Measurements from ENCODE around the gene MAGI2.
A peak's percentile ranks its signal among the peaks of the same experiment; 100 is the strongest.

Gene MAGI2

GRCh38 chr7:78198756-78199155, 1254.7 kb downstream of the MAGI2 start:
- FAIRE-seq: no peak

DNA sequence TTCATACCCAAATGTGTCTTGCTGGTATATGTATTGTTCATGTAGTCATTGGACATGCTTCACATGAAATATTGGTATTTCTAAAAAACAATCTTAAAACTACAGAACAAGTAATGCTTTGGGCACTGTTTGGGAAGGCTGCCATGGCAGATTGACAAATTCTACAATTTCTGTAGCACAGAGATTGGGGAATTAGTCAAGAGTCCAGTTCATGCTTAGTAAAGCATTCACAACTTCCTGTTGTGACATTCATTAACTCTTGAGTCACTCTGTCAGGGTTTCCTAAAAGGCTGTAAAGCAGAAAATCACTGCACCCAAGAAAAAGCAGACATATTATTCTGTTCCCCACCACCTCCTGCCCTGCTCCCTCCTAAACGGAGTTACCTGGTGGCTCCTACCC, 1256.0 kb downstream of the MAGI2 start:
- FAIRE-seq: no peak

DNA sequence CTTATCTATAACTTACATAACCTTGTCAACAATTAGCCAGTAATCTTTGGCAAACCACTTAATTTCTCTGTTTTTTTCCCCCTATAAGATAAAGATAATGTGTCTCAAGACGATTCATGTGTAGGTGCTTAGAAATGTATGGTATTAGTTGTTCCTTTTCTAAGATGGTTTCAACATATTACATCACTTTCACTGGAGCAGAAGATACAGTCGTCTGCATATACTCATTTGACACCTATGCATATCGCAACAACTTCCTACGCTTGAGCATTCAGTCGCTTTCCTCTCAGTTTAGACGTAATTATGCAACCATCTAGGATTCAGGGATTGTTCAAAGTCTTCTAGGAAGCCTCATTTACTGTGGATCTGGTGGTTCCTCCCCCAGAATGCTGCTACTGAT, 1258.2 kb downstream of the MAGI2 start:
- FAIRE-seq: no peak

- no peak for FAIRE-seq
Measured at GRCh38 chr7:78194611-78195010, 1258.9 kb downstream of the MAGI2 start.

DNA sequence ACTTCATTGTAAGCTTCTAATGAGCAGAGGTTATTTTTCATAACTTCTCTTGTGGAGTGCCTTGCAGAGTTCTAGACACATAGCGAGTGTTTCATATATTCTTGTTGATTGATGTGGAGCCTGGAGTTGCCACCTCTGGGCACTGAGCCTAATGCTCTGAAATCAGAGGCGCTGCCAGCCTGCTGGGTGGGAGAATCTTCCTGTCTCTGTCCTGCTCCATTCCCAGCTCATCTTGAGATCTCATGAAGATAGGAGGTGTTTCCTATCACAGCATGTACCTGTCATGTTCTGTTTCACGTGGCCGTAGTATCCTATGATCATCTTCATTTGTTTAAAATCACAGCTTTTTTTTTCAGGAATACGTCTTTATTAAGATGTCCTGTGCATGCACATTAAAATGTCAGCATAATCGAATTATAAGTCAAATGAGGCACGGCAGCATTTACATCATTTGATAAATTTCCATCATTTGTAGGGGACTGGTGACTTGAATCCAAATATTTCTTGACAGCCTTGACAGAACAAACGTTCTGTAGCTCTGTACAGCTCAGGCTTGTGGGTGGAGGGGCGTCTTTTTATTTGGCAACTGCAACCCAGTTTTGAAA, 1261.9 kb downstream of the MAGI2 start:
- FAIRE-seq: no peak

GRCh38 chr7:78189762-78190161, 1263.7 kb downstream of the MAGI2 start:
- FAIRE-seq: no peak

GRCh38 chr7:78185149-78185745, 1268.2 kb downstream of the MAGI2 start:
- FAIRE-seq: peak; percentile 53

- FAIRE-seq: no peak
Measured at GRCh38 chr7:78184299-78184698, 1269.2 kb downstream of the MAGI2 start.

DNA sequence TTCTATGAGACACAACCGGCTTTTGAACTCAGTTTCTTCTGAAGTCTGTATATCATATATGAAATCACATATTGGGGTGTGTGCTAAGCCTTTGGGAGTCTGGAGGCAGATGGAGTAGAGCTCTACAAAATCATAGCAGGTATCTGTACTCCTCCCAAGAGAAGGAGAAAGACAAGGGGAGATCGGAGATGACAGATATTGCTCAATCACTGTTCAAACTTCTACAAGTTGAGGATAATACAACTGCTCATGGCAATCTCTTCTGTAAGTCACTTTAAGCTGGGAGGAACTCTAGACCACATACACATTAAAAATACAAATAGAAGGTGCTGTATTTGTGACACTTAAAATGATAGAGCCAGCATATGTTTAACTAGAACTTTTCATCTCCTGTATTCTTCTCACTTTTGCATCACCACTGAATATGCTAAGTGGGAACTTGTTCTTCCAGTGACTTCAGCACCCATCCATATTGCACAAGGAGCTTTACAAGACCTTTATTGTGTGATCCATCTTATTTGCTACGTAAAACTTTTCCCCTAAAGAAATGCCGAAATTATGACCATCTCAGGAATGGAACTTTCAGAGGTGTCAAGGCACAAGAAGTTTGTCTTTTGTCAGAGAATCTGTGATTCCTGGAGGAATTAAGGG, 1273.5 kb downstream of the MAGI2 start:
- no peak for FAIRE-seq

DNA sequence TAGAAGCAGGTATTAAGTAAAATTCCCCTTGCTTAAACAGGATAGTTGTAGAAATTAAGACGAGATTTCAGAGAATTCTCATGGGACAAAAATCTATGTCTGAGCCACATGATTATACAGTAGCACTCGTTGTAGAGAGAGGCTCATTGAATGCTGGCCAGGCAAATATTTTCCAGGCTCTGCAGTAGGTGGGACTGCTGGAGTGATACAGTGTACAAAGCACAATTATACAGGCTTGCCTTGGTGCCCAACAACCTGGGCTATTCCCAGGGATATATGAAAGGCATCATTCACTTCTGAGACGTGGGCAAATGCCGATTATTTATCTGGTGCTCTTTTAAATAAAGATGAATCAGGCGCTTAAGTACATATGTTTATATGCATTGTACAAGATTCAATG, 1274.3 kb downstream of the MAGI2 start:
- FAIRE-seq: no peak

GRCh38 chr7:78178319-78178718, 1275.1 kb downstream of the MAGI2 start:
- FAIRE-seq: no peak

DNA sequence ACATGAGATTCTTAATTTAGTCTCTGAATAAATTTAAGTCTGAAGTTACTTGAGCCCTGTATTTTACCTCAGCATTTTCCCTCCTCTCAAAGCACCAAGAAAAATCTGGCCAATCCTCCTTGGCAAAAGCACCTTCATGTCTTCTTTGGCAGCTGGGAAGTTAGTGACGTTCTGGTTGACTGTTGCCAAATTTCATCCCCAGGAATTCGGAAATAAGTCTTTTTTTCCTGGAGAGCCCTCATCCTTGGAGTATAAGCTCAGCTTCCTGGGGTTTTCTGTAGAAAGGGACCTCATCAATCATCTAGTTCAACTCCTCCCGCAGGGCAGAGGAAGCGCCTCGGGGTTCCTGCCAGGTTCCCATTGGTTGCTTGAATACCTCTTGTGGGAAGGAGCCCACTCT, 1277.3 kb downstream of the MAGI2 start:
- no peak for FAIRE-seq

- FAIRE-seq: no peak
Measured at GRCh38 chr7:78175330-78176100, 1278.0 kb downstream of the MAGI2 start.

DNA sequence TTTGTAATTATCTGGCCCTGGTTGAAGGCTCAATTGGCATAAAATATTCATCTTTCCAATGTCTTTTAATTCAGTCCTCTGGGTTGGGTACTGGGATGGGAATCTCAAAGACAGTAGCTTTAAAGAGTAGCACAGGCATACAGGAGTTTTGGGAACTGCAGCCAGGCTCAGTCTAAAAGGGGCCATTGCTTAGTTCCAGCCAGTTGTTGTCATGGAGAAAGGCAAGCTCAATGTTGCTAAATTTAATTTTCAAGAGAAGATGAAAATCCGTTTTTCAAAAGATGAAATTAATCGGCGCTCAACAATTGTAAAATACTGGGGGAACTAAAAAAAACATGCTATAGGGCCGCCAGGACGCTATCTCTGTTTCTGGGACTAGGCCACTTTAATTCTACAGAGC, 1279.8 kb downstream of the MAGI2 start:
- no peak for FAIRE-seq

- FAIRE-seq: no peak
Measured at GRCh38 chr7:78172933-78173591, 1280.4 kb downstream of the MAGI2 start.

DNA sequence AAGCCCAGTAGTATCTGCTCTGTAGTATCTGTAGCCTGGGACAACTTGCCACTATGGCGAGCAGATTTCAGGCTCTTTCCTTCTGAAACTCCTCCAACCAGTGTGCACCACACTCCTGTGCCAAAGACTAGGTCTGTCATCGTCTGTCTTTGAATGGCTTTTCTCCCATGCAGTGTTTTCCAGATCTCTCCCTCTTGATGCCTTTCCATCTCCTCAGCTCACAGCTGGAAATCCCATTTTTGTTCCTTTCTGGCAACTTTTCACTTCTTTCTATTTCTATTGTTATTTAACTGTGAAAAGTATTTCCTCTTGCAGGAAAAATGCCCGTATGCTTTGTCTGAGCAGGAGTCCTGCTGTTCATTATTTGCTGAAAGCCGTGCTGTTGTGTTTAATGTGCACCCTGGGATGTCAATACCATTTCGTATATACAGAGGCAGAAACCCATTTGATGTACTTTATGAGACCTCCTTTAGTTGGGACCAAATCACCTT, 1281.2 kb downstream of the MAGI2 start:
- FAIRE-seq: no peak

DNA sequence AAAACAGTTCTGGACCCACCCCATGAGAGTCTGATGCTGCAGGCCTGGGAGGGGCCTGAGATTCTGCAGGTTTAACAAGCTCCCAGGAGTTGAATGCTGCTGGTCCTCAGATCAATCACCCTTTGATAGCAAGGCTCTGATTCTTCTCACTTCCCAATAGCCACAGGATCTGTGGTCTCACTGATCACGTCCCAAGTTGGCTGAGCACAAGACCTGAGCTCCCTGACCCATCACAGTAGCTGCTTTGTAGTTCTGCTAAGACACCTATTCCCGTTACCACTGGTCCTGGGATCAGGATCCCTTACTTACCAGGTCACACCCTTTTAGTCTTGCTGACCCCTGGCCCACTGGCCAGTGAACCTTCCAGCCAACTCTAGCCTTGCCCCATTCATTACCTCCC, 1282.1 kb downstream of the MAGI2 start:
- no peak for FAIRE-seq

DNA sequence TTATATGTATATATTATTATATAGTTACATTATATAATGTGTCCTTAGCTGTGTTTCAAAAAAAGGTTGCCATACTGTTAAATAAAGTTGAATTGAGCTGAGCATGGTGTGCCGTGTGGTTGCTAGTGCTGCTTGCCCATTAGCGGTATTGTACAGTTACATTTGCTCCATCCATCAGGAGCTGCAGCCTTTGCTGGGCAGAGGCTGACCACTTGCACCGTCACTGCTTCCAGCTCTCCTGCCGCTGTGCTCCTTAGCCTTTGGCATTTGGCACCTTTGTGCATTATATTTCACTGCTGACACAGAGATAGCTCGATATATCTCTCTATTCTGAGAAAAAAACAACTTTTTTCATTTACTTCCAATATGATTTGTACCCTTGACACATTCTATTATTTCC, 1282.7 kb downstream of the MAGI2 start:
- no peak for FAIRE-seq

DNA sequence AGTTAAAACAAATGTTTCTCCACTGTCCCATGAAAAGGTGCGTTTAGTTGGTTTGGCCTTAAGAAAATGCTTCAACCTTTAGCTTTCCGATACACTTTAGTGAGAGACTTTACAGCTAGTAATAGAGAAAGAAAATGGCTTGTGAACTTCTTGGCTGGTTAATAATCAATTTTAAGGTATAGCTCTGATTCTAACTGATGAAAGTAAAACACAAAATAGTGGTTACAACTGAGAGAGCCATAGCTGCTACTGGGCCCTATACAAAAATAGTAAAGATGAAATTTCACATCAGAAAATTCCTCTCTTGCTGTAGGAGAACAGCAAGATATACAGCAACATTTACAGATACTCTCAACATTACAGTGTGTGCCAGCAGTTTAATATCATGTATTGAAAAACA, 1283.5 kb downstream of the MAGI2 start:
- no peak for FAIRE-seq

- no peak for FAIRE-seq
Measured at GRCh38 chr7:78168865-78169264, 1284.6 kb downstream of the MAGI2 start.

- FAIRE-seq: no peak
Measured at GRCh38 chr7:78167860-78168259, 1285.6 kb downstream of the MAGI2 start.

DNA sequence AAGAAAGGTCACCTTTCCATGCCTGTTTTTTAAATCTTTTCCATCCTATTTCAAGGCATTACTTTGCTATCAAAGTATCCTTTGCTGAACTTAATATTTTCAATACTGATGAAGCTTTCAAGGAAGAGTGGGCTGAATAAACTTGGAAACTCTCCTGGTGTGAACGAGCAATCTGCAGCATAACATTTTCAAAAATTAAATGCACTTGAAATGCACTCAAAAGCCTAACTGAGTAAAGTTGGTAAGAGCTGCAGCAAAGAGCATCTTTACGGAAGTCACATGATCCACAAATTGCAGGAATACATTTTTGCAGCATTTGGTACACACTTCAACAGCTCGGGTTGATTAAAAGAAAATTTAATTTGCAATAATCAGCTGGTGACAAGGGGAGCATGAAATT, 1287.6 kb downstream of the MAGI2 start:
- no peak for FAIRE-seq

GRCh38 chr7:78165454-78165853, 1288.0 kb downstream of the MAGI2 start:
- FAIRE-seq: no peak

Data from islet of Langerhans (tissue), 1 donor.